ENCODE measurements around the gene DUOX2. TPM values are rescaled to one million over a fixed set of nuclear protein-coding genes. Genes with fewer than 3 reads are reported as not detected.
A peak's percentile ranks its signal among the peaks of the same experiment; 100 is the strongest.

The DUOX2 gene
- total RNA-seq, 1 donor from 2014 or later: 0.05 TPM

DNA sequence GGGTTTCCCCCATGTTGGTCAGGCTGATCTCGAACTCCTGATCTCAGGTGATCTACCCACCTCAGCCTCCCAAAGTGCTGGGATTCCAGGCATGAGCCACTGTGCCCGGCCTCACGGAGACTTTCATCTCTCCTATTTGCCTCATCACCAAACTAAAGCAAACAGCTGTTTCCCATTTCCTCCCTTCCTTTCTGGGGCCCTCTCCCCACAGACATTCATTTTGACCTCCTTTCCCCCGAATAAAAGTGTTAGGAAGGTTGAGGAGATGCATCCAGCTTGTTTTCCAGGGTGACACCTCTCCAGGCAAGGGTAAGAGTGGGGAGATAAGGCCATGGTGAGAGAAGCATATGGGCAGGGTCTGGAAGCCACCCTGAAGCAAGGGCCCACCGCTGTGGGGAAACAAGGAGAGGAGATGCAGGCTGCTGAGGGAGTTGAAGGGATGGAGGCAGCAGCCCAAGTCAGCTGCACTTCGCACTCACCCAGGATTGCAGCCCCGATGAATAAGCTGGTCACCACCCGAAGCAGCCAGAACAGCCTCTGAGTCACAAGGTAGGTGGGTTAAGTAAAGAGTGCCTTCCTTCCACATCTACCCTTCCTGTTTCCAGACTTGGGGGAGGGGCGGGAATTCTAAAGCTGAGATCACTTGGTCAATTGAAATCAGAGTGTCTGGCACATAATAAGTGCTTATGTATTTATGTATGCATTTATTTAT is 7.9 kb upstream of the DUOX2 start:
- no peak overlapping the region for H3K4me3 ChIP-seq
- H3K36me3 ChIP-seq: no peaks in the 10 kb centered on the region
- H3K9me3 ChIP-seq (replicated peaks): no peaks in the 10 kb centered on the region
- peaks cover 83% of the 10 kb centered on the region for H3K27me3 ChIP-seq (ENCODE audit: low read depth)
- peaks cover 11% of the 10 kb centered on the region for H3K4me1 ChIP-seq
- no peak for DNase-seq
- H3K27ac ChIP-seq (replicated peaks): no peak overlapping the region
- TF ChIP-seq, protein P1, sequence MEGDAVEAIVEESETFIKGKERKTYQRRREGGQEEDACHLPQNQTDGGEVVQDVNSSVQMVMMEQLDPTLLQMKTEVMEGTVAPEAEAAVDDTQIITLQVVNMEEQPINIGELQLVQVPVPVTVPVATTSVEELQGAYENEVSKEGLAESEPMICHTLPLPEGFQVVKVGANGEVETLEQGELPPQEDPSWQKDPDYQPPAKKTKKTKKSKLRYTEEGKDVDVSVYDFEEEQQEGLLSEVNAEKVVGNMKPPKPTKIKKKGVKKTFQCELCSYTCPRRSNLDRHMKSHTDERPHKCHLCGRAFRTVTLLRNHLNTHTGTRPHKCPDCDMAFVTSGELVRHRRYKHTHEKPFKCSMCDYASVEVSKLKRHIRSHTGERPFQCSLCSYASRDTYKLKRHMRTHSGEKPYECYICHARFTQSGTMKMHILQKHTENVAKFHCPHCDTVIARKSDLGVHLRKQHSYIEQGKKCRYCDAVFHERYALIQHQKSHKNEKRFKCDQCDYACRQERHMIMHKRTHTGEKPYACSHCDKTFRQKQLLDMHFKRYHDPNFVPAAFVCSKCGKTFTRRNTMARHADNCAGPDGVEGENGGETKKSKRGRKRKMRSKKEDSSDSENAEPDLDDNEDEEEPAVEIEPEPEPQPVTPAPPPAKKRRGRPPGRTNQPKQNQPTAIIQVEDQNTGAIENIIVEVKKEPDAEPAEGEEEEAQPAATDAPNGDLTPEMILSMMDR (IDR thresholded peaks at IDR 0.05; ENCODE audit: borderline replicate concordance): no peak
- intact Hi-C loops (cut with micrococcal nuclease): no loop called here

DNA sequence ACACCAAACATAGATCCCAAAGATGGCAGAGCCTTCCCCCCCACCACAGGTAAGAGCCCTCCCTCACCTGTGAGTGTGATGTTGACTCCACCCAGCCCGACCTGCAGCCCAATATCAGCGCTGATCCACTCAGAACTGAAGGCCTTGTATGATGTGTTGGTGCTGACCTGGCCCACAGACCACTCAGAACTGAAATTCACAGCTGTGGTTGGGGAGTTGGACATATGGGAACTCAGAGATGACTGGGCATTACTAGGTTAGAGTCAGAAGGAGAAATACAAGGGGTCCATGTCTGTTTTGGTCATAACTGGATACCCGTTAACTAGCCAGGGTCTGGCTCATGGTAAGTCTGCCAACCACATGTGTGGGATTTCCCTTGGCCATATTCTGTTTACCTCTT is 7.0 kb upstream of the DUOX2 start:
- H3K27me3 ChIP-seq (ENCODE audit: low read depth): peaks cover 91% of the 10 kb centered on the region
- no peak overlapping the region for H3K27ac ChIP-seq (replicated peaks)
- no peak for DNase-seq
- peaks cover 16% of the 10 kb centered on the region for H3K4me1 ChIP-seq
- H3K4me3 ChIP-seq: no peak overlapping the region
- no peaks in the 10 kb centered on the region for H3K9me3 ChIP-seq (replicated peaks)
- intact Hi-C loops (cut with micrococcal nuclease): no loop called here
- no peaks in the 10 kb centered on the region for H3K36me3 ChIP-seq
- TF ChIP-seq, protein P1 (IDR thresholded peaks at IDR 0.05; ENCODE audit: borderline replicate concordance): no peak

DNA sequence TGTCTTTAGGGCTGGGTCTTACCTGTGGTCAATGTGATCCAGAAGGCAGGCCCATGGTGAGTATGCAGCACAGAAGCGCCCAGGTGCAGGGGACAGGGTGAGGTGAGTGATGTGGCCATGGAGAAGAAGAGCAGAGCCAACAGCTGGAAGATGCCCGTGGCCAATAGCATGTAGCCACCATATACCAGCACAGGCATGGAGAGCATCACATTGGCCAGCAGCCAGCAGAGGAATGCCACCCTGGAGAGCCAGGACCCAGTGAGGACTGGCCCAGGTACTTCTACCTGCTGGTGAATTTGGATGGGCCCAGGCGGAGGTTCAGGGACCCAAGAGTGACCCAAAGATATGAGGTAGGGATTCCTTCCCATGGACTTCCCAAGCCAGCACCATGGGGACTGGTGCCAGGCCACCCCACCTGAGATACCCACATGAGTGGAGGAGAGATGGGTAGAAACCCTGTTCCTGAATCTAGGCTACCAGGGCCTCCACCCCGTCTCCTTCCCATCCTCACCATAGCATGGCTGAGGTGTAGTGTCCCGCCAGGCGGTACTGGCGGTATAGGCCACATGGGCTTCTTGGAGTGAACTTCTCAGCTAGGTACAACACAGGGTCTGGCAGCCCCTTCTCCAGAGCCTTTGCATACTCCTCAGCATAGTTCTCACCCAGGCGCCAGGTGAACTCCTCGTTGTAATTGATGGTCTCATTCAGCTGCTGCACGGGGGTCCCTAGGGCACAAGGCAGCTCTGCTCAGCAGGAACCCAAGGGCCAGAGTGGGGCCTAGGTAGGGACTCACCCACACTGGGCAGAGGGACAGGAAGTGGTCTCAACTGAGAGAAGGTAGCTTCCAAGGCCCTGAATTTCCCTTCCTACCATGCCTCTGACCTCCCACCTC is 6.4 kb upstream of the DUOX2 start:
- H3K9me3 ChIP-seq (replicated peaks): no peaks in the 10 kb centered on the region
- H3K4me3 ChIP-seq: no peak overlapping the region
- no peak overlapping the region for H3K27ac ChIP-seq (replicated peaks)
- intact Hi-C loops (cut with micrococcal nuclease): no loop called here
- H3K27me3 ChIP-seq (ENCODE audit: low read depth): peaks cover 92% of the 10 kb centered on the region
- H3K36me3 ChIP-seq: no peaks in the 10 kb centered on the region
- H3K4me1 ChIP-seq: peaks cover 16% of the 10 kb centered on the region
- no peak for DNase-seq
- TF ChIP-seq, protein P1 (IDR thresholded peaks at IDR 0.05; ENCODE audit: borderline replicate concordance): no peak

DNA sequence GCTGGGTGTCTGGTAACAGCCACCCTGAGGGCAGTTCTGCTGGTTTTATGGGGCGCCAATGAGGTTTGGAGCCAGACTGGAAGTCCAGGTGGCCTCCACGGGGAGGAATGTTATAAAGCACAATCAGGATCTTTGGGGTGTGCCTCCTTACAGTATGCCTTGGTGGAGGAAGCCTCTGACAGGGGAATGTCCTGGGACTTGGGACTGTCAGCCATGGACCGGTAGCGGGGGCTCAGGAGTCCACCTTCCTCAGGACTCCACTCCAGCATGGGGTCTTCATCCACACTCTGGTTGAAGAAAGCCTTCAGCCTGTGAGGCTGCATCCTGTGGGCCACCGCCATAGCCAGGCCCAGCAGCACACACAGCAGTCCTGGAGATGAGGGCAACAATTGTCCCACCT is 5.0 kb upstream of the DUOX2 start:
- TF ChIP-seq, protein P1 (IDR thresholded peaks at IDR 0.05; ENCODE audit: borderline replicate concordance): no peak
- Histone ChIP-seq H3K9me3 (replicated peaks) (no peaks in the 10 kb centered on the region), H3K27me3 (ENCODE audit: low read depth) (peaks cover 94% of the 10 kb centered on the region), H3K27ac (replicated peaks) (no peak overlapping the region), H3K4me3 (no peak overlapping the region), H3K4me1 (peaks cover 24% of the 10 kb centered on the region), H3K36me3 (no peaks in the 10 kb centered on the region)
- DNase-seq: no peak
- intact Hi-C loops (cut with micrococcal nuclease): no loop called here

DNA sequence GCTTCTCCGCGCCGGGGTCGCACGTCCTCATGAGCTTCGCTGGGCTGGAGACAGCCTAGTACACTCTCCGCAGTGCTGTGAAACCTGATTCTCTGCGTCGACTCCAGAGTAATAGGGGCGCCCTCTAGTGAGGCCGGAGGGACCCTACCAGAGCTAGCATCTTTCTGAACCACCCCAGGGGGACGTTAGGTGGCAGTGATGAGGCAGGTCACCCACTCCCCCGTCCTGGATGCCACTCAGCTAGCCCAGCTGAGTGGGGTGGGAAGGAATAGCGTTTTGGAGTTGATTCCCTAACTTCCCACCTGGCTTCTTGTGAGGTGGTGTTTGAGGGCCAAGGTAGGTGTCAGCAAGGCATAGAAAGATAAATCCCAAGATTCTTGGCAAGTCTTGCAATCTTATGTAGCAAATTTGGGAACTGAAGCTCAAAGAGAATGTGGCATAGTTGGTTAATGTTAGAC is 4.2 kb upstream of the DUOX2 start:
- Histone ChIP-seq H3K9me3 (replicated peaks) (no peaks in the 10 kb centered on the region), H3K27me3 (ENCODE audit: low read depth) (peaks cover 94% of the 10 kb centered on the region), H3K27ac (replicated peaks) (no peak overlapping the region), H3K36me3 (no peaks in the 10 kb centered on the region), H3K4me3 (peak overlapping the region; percentile 54), H3K4me1 (peaks cover 32% of the 10 kb centered on the region)
- intact Hi-C loops (cut with micrococcal nuclease): no loop called here
- TF ChIP-seq, protein P1 (IDR thresholded peaks at IDR 0.05; ENCODE audit: borderline replicate concordance): peak; percentile 98
- peak; percentile 83 for DNase-seq
